Esophagus squamous epithelium (tissue), 5 donors: ENCODE results near the gene JUN. TPM values are rescaled to one million over a fixed set of nuclear protein-coding genes. Genes with fewer than 3 reads are reported as not detected.

ENCODE experiments used
- DNase-seq: peaks from one replicate; lab custom pipeline; 2025; lab: John Stamatoyannopoulos, UW
- H3K27ac ChIP-seq, 4 donors: fragments of 200-600 bp; sonication (generic); one replicate each; pipeline ENCODE4 v1.5.1; 2016 to 2019; ENCODE audit warnings: mild to moderate bottlenecking in 1 of 4
- H3K27me3 ChIP-seq, 4 donors: fragments of 200-600 bp; sonication (generic); 1 replicate in 3 of 4; 2 replicates in 1 of 4; pipeline versions ENCODE4 v1.5.1 to v1.6.0; 2017 to 2021; ENCODE audit warnings: antibody characterized with exemption in 1 of 4
- H3K36me3 ChIP-seq, 3 donors: fragments of 200-600 bp; sonication (generic); one replicate each; pipeline ENCODE4 v1.5.1; 2016 to 2019
- H3K4me1 ChIP-seq, 3 donors: fragments of 200-600 bp; sonication (generic); one replicate each; pipeline ENCODE4 v1.5.1; 2017 to 2019
- H3K4me3 ChIP-seq, 4 donors: fragments of 200-600 bp; sonication (generic); 1 replicate in 3 of 4; 2 replicates in 1 of 4; pipeline ENCODE4 v1.5.1; 2016 to 2019; ENCODE audit warnings: mild to moderate bottlenecking in 2 of 4, moderate library complexity in 1 of 4
- H3K9me3 ChIP-seq, 3 donors: fragments of 200-600 bp; sonication (generic); one replicate each; pipeline ENCODE4 v1.5.1; 2016 to 2019
- POLR2A ChIP-seq, 4 donors: fragments of 450-650 bp; IDR thresholded peaks; one replicate each; pipeline ENCODE4 v1.6.1; 2017; ENCODE audit warnings: antibody characterized with exemption in 4 of 4, mild to moderate bottlenecking in 4 of 4, moderate library complexity in 3 of 4
- WGBS, 2 donors: methylation state at CpG; one replicate each; pipeline ENCODE4 v1.1.5; 2018; 5-methylcytosine and 5-hydroxymethylcytosine counted together
- intact Hi-C: fragments of 100-400 bp; cut with DNase I; formaldehyde crosslinking; loops from one replicate; pipeline ENCODE4 v1.15.0; 2022
- total RNA-seq, 4 donors: library from RNA; depleted of rRNA; stranded (reverse); fragments of >200 nt; gene quantifications; one replicate each; pipeline ENCODE4 v1.1.0, GENCODE V29; 2016
- TF ChIP-seq, protein P1 (sequence below), 6 experiments: fragments of 450-650 bp in 4 of 6; fragments of 200-600 bp in 2 of 6; sonication (generic) in 2 of 6; IDR thresholded peaks; one replicate each; pipeline ENCODE4 v1.5.1; 2016 to 2019; ENCODE audit warnings: antibody characterized with exemption in 6 of 6, mild to moderate bottlenecking in 4 of 6, moderate library complexity in 4 of 6
- donor health status: DM: yes; HTN: yes; CAD: no.

JUN gene
- total RNA-seq, 4 donors from 2014 or later, result 48.5 to 128 (median 66.1) TPM

DNA sequence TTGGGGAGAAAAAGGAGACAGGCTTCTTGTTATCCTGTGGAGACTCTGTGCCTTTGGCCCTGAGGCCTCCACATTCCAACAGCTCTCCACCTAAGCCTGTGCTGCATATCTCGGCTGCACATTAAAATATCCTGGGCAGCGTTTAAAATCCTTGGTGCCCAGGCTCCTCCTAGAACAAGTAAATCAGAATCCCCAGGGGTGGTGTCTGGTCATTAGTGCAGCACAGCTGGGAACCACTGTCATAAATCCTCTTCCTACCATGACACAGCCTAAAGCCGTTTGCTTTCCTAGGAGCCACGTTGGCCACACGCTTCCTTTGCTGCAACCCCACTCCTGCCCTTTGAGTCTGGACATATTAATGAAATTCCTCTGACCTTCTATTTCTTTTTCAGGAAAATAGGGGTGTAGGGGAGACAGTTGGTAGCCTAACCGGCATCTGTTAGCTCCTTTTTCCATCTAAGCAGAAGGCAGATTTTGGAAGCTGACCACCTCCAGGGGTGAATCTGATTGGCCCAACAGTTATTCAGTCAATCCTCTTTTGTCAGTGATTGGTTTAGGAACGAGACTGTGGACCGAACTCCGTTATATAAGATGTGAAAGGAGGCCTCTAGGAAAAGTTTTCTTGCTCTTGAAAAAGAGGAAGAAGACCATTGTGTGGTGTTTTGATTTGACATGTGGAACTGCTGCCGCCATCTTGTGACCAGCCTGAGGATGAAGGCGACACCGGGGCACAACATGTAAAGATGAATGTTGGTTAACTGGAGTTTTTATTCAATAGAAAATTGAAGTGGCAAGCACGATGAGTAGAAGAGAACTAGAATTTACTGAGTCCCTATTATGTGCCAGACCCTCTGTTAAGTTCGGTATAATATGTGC lies 41.9 kb downstream of the JUN start:
- no peaks in the 10 kb centered on the region for H3K9me3 ChIP-seq
- no peak overlapping the region for H3K4me3 ChIP-seq
- no peaks in the 10 kb centered on the region for H3K27me3 ChIP-seq
- no peak overlapping the region for H3K27ac ChIP-seq
- H3K4me1 ChIP-seq, result peaks cover 0 to 21% (median 2%) of the 10 kb centered on the region in 3 donors
- TF ChIP-seq, protein P1, sequence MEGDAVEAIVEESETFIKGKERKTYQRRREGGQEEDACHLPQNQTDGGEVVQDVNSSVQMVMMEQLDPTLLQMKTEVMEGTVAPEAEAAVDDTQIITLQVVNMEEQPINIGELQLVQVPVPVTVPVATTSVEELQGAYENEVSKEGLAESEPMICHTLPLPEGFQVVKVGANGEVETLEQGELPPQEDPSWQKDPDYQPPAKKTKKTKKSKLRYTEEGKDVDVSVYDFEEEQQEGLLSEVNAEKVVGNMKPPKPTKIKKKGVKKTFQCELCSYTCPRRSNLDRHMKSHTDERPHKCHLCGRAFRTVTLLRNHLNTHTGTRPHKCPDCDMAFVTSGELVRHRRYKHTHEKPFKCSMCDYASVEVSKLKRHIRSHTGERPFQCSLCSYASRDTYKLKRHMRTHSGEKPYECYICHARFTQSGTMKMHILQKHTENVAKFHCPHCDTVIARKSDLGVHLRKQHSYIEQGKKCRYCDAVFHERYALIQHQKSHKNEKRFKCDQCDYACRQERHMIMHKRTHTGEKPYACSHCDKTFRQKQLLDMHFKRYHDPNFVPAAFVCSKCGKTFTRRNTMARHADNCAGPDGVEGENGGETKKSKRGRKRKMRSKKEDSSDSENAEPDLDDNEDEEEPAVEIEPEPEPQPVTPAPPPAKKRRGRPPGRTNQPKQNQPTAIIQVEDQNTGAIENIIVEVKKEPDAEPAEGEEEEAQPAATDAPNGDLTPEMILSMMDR (IDR thresholded peaks at IDR 0.05), result no peak
- no peak for TF ChIP-seq POLR2A (IDR thresholded peaks at IDR 0.05)
- 89 to 90% methylated on average over 14 of the region's 14 CpGs for WGBS, 2 donors
- no peaks in the 10 kb centered on the region for H3K36me3 ChIP-seq
- no peak for DNase-seq
- intact Hi-C loops, result loop anchor here (10.0 kb wide), 1 partner anchor 1013 kb away; no protein-coding TSS in a partner anchor

DNA sequence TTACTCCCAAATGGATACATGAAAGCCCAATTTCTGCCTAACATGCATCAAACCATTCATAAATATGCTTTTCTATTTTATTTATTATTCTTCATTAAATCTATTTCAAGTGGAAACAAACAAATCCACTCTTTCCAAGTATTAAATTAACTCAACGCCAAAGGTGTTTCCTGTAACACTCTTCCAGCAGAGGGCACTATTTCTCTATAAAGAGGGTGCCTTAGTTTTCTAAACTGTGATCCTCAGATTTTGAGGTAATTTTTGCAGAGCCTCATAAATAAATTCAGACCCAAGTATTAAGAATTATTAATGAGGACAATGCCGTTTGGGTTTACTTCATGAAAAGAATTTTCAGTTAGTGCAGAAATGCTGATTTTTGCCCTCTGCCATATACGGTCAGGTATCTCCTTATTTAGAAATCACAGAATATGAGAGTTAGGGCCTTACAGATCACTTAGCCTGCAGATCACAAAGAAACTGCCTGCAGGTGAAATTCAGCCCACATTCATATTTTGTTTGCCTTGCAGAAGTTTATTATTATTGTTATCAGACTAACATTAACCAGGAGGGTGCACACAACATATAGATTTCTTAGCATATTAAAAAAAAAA lies 43.9 kb downstream of the JUN start:
- Histone ChIP-seq H3K4me1 (peaks cover 0 to 21% (median 2%) of the 10 kb centered on the region in 3 donors), H3K4me3 (no peak overlapping the region), H3K27ac (no peak overlapping the region), H3K27me3 (no peaks in the 10 kb centered on the region), H3K36me3 (no peaks in the 10 kb centered on the region), H3K9me3 (no peaks in the 10 kb centered on the region)
- intact Hi-C loops, result loop anchor here (10.0 kb wide), 1 partner anchor 1015 kb away; no protein-coding TSS in a partner anchor
- DNase-seq, result no peak
- TF ChIP-seq POLR2A (IDR thresholded peaks at IDR 0.05), result no peak
- TF ChIP-seq, protein P1 (IDR thresholded peaks at IDR 0.05), result peak; percentile 77 to 92 (median 86)
- WGBS, 2 donors, result 19 to 25% methylated on average over 3 of the region's 3 CpGs

DNA sequence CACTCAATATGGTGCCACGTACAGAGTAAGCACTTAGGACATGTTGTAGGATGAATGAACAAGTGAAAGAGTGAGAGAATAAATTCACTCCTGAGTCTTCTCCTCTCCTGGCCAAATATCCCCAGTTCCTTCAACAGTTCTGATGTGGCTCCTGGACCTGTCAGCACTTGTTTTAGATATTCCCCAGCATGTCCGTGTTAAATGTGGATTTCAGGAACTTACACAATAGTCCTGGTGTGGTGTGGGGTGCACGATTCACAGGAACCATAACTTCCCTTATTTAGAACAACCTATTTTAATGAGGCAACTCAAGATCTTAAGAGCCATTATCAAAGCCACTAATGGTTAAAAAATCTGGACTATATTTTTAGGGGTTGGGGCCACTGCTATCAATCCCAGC lies 45.0 kb downstream of the JUN start:
- Histone ChIP-seq H3K27ac (no peak overlapping the region), H3K36me3 (no peaks in the 10 kb centered on the region), H3K27me3 (no peaks in the 10 kb centered on the region), H3K4me1 (peaks cover 0 to 23% (median 2%) of the 10 kb centered on the region in 3 donors), H3K9me3 (no peaks in the 10 kb centered on the region), H3K4me3 (no peak overlapping the region)
- 14 to 50% methylated on average over 3 of the region's 3 CpGs for WGBS, 2 donors
- TF ChIP-seq POLR2A (IDR thresholded peaks at IDR 0.05), result no peak
- TF ChIP-seq, protein P1 (IDR thresholded peaks at IDR 0.05), result no peak
- intact Hi-C loops, result no loop called here
- DNase-seq, result no peak

DNA sequence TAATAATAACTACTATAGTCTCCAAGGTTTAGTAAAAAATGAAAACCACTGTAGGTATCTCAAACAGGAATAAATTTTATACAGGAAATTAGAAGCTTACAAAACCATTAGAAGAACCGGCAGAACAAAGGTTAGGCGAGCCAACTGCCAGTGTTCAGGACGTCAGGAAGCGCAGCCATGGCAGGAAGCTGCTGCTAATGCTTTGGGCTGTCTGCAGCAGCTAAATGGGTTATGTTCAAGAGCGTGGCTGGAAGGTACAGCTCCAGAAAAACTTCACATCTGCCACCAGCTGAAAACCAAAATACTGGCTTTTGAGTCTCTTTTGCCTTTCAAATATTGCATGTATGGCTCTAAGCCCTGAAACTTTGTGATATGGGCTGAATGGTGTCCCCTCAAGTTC lies 48.3 kb downstream of the JUN start:
- 68 to 88% methylated on average over 5 of the region's 5 CpGs for WGBS, 2 donors
- Histone ChIP-seq H3K9me3 (no peaks in the 10 kb centered on the region), H3K27ac (no peak overlapping the region), H3K4me1 (peaks cover 2 to 50% (median 3%) of the 10 kb centered on the region in 3 donors), H3K36me3 (no peaks in the 10 kb centered on the region), H3K27me3 (no peaks in the 10 kb centered on the region), H3K4me3 (no peak overlapping the region)
- DNase-seq, result no peak
- intact Hi-C loops, result no loop called here
- TF ChIP-seq POLR2A (IDR thresholded peaks at IDR 0.05), result no peak
- TF ChIP-seq, protein P1 (IDR thresholded peaks at IDR 0.05), result no peak

DNA sequence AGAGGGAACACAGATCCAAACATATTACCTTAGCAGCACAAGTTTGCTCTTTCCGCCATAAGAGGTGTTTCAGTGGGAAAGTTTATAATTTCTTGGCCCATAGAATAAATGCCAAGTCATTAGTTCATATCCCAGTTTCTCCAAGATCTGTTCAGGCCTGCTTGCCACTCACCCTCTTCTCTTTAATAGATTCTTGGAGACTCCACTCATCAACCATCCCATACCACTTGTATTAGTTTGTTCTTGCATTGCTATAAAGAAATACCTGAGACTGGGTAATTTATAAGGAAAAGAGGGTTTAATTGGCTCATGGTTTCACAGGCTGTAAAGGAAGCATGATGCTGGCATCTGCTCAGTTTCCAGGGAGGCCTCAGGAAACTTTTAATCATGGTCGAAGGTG lies 49.2 kb downstream of the JUN start:
- no peak overlapping the region for H3K4me3 ChIP-seq
- peaks cover 1 to 42% (median 3%) of the 10 kb centered on the region in 3 donors for H3K4me1 ChIP-seq
- no peak overlapping the region for H3K27ac ChIP-seq
- no peaks in the 10 kb centered on the region for H3K27me3 ChIP-seq
- intact Hi-C loops, result no loop called here
- no peaks in the 10 kb centered on the region for H3K36me3 ChIP-seq
- WGBS, 2 donors, result 73 to 84% methylated on average over 2 of the region's 2 CpGs
- no peak for DNase-seq
- no peak for TF ChIP-seq POLR2A (IDR thresholded peaks at IDR 0.05)
- TF ChIP-seq, protein P1 (IDR thresholded peaks at IDR 0.05), result no peak
- H3K9me3 ChIP-seq, result no peaks in the 10 kb centered on the region
